ENCODE data around the gene TMEM207.

- TF ChIP-seq, protein P1, sequence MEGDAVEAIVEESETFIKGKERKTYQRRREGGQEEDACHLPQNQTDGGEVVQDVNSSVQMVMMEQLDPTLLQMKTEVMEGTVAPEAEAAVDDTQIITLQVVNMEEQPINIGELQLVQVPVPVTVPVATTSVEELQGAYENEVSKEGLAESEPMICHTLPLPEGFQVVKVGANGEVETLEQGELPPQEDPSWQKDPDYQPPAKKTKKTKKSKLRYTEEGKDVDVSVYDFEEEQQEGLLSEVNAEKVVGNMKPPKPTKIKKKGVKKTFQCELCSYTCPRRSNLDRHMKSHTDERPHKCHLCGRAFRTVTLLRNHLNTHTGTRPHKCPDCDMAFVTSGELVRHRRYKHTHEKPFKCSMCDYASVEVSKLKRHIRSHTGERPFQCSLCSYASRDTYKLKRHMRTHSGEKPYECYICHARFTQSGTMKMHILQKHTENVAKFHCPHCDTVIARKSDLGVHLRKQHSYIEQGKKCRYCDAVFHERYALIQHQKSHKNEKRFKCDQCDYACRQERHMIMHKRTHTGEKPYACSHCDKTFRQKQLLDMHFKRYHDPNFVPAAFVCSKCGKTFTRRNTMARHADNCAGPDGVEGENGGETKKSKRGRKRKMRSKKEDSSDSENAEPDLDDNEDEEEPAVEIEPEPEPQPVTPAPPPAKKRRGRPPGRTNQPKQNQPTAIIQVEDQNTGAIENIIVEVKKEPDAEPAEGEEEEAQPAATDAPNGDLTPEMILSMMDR (IDR thresholded peaks at IDR 0.05; ENCODE audit: low read depth, low read length, missing input control), result peak; percentile 93
- TF ChIP-seq, protein P2, sequence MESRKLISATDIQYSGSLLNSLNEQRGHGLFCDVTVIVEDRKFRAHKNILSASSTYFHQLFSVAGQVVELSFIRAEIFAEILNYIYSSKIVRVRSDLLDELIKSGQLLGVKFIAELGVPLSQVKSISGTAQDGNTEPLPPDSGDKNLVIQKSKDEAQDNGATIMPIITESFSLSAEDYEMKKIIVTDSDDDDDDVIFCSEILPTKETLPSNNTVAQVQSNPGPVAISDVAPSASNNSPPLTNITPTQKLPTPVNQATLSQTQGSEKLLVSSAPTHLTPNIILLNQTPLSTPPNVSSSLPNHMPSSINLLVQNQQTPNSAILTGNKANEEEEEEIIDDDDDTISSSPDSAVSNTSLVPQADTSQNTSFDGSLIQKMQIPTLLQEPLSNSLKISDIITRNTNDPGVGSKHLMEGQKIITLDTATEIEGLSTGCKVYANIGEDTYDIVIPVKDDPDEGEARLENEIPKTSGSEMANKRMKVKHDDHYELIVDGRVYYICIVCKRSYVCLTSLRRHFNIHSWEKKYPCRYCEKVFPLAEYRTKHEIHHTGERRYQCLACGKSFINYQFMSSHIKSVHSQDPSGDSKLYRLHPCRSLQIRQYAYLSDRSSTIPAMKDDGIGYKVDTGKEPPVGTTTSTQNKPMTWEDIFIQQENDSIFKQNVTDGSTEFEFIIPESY (IDR thresholded peaks at IDR 0.05), result no peak
- TF ChIP-seq, protein P3, sequence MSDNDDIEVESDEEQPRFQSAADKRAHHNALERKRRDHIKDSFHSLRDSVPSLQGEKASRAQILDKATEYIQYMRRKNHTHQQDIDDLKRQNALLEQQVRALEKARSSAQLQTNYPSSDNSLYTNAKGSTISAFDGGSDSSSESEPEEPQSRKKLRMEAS (IDR thresholded peaks at IDR 0.05), result peak; percentile 23
- TF ChIP-seq FOXA1 (IDR thresholded peaks at IDR 0.05), result no peak
- TF ChIP-seq SP1 (IDR thresholded peaks at IDR 0.05), result peak; percentile 46
- no peak for TF ChIP-seq EGR1 (IDR thresholded peaks at IDR 0.05; ENCODE audit: low read depth in 2 of 2)
- peak; percentile 25 to 60 for TF ChIP-seq HNF4A (conservative IDR thresholded peaks at IDR 0.05)
- TF ChIP-seq, protein P4, sequence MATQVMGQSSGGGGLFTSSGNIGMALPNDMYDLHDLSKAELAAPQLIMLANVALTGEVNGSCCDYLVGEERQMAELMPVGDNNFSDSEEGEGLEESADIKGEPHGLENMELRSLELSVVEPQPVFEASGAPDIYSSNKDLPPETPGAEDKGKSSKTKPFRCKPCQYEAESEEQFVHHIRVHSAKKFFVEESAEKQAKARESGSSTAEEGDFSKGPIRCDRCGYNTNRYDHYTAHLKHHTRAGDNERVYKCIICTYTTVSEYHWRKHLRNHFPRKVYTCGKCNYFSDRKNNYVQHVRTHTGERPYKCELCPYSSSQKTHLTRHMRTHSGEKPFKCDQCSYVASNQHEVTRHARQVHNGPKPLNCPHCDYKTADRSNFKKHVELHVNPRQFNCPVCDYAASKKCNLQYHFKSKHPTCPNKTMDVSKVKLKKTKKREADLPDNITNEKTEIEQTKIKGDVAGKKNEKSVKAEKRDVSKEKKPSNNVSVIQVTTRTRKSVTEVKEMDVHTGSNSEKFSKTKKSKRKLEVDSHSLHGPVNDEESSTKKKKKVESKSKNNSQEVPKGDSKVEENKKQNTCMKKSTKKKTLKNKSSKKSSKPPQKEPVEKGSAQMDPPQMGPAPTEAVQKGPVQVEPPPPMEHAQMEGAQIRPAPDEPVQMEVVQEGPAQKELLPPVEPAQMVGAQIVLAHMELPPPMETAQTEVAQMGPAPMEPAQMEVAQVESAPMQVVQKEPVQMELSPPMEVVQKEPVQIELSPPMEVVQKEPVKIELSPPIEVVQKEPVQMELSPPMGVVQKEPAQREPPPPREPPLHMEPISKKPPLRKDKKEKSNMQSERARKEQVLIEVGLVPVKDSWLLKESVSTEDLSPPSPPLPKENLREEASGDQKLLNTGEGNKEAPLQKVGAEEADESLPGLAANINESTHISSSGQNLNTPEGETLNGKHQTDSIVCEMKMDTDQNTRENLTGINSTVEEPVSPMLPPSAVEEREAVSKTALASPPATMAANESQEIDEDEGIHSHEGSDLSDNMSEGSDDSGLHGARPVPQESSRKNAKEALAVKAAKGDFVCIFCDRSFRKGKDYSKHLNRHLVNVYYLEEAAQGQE (IDR thresholded peaks at IDR 0.05), result no peak
- no peak for TF ChIP-seq ATF3 (IDR thresholded peaks at IDR 0.05)
- peak; percentile 52 for TF ChIP-seq YY1 (IDR thresholded peaks at IDR 0.05)
- peak; percentile 10 for TF ChIP-seq FOXA2 (IDR thresholded peaks at IDR 0.05)
- no peak for TF ChIP-seq TAF1 (conservative IDR thresholded peaks at IDR 0.05)
Measured at GRCh38 chr3:190384309-190384756, 65.4 kb downstream of the TMEM207 start.
